GM21529 (cell line): ENCODE results near the gene TNFRSF18.

Source experiments
- ATAC-seq: cut with Tn5 transposase; IDR thresholded peaks from one replicate; pipeline ENCODE4 v1.9.1; 2021; ENCODE audit not compliant: unreplicated experiment

TNFRSF18 gene

GRCh38 chr1:1167398-1167821 lies 39.0 kb downstream of the TNFRSF18 start:
- ATAC-seq = no peak

- ATAC-seq = no peak
Measured at GRCh38 chr1:1166642-1167397, 39.6 kb downstream of the TNFRSF18 start.

- ATAC-seq = no peak
Measured at GRCh38 chr1:1165900-1166421, 40.4 kb downstream of the TNFRSF18 start.

- ATAC-seq = no peak
Measured at GRCh38 chr1:1165485-1165884, 40.9 kb downstream of the TNFRSF18 start.

GRCh38 chr1:1164701-1165451 lies 41.5 kb downstream of the TNFRSF18 start:
- no peak for ATAC-seq

GRCh38 chr1:1164361-1164700 lies 42.1 kb downstream of the TNFRSF18 start:
- ATAC-seq = no peak

GRCh38 chr1:1163538-1164070 lies 42.8 kb downstream of the TNFRSF18 start:
- no peak for ATAC-seq

GRCh38 chr1:1162597-1163537 lies 43.5 kb downstream of the TNFRSF18 start:
- ATAC-seq = no peak

- no peak for ATAC-seq
Measured at GRCh38 chr1:1161683-1162079, 44.7 kb downstream of the TNFRSF18 start.

- ATAC-seq = no peak
Measured at GRCh38 chr1:1161078-1161682, 45.2 kb downstream of the TNFRSF18 start.

GRCh38 chr1:1160281-1160930 lies 46.0 kb downstream of the TNFRSF18 start:
- ATAC-seq = no peak

GRCh38 chr1:1157914-1158710 lies 48.3 kb downstream of the TNFRSF18 start:
- peak; percentile 57 for ATAC-seq

- ATAC-seq = peak; percentile 64
Measured at GRCh38 chr1:1157426-1157913, 48.9 kb downstream of the TNFRSF18 start.

- ATAC-seq = no peak
Measured at GRCh38 chr1:1157033-1157365, 49.4 kb downstream of the TNFRSF18 start.

- ATAC-seq = no peak
Measured at GRCh38 chr1:1156140-1157032, 50.0 kb downstream of the TNFRSF18 start.

- ATAC-seq = no peak
Measured at GRCh38 chr1:1155258-1155657, 51.1 kb downstream of the TNFRSF18 start.

GRCh38 chr1:1153874-1154273 lies 52.5 kb downstream of the TNFRSF18 start:
- no peak for ATAC-seq
